GM18502 (cell line): ENCODE results near the gene CENPV.
"Not testable (repeated sequence)": the region's sequence is repeated elsewhere in the genome, so short reads cannot be mapped to it uniquely, and the experiment has no call there.

ENCODE experiments used
- ATAC-seq: cut with Tn5 transposase; IDR thresholded peaks from one replicate; pipeline ENCODE4 v1.9.1; 2021; ENCODE audit warnings: mild to moderate bottlenecking; ENCODE audit not compliant: unreplicated experiment, poor library complexity

CENPV gene

DNA sequence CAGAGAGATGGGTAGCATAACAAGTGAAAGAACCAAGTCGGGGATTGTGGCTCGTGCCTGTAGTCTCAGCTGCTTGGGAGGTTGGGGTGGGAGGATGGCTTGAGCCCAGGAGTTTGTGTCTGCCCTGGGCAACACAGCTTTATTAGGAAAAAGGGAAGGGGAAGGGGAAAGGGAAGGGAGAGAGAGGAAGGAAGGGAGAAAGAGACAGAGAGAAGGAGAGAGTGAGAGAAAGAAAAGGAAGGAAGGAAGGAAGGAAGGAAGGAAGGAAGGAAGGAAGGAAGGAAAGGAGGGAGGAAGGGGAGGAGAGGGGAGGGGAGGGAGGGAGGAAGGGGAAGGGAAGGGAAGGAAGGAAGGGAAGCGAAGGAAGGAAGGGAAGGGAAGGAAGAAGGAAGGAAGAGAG is 33.3 kb downstream of the CENPV start:
- no peak for ATAC-seq

DNA sequence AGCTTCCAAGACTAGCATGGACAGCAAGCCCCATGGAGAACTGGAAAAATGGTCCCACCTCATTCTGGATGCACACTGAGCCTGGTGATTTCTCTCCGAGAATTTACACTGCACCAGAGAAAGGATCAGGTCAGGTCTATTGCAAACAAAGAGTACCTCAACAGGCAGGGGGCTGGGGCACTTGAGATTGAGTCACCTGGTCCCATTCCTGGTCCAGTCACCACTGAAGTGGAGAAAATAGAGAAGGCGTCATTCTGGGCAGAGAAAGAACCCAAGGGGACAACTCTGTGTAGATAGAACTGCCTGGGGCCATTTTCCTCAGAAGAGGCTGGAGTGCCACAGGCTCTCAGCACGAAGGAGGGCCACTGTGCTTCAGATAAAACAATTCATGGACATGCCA is 38.4 kb downstream of the CENPV start:
- no peak for ATAC-seq

DNA sequence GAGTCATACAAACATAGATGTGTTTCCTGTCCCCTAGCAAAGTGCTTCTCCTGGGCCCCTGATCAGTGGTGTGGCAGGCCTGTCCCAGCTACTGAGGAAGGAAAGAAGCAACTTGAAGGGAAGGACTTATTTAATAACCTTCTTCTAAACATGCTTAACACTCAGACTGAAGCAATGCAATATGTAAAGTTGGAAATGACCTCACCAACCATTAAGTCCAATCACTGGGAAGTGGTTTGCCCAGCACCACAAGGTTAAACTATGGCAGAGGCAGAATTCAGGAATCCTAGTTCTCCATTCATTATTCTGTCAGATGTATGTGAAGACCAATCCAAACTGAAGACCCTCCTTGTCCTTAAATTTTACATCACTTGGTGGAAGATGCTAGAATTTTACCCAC is 39.1 kb downstream of the CENPV start:
- no peak for ATAC-seq

DNA sequence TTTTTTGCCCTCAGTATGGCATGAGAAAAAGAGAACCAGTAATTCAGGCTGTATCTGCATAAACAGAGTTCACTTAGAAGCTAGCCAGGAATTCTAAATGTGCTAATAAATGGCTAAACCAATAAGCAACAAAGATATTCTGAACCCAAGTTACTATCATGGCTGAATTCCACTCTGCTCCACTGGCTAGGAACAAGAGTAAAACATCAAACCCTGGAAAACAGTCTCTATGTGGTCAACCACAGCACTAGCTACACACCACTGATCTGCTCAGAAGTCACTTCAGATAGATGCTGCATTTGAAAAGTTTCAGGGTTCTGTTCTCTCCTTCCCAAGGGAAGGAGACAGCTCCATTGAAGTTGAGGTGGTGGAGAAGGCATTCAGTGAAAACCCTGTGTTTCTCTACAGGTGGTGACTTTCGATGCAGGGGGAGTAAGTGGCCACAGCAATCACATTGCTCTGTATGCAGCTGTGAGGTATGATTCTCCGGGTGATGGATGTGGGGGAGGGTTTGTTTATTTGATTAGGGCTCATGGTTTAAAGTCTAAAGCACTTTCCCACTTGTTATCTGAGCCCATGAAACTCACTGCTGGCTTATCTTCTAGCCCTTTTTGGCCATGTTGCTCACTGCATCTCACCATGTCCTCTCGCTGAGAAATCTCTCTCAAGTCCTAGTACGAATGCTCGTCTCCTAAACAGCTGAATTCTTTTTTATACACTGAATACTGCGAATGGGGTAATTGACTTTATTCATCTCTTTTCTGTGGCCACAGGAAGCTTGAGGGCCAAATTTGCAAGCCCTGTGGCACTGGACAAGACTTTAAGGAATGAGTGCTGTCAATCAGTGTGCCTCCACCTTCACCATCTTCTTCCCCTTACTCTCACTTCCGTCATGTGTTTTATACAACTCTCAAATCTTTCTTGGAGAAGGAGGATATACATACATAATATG is 39.9 kb downstream of the CENPV start:
- no peak for ATAC-seq

DNA sequence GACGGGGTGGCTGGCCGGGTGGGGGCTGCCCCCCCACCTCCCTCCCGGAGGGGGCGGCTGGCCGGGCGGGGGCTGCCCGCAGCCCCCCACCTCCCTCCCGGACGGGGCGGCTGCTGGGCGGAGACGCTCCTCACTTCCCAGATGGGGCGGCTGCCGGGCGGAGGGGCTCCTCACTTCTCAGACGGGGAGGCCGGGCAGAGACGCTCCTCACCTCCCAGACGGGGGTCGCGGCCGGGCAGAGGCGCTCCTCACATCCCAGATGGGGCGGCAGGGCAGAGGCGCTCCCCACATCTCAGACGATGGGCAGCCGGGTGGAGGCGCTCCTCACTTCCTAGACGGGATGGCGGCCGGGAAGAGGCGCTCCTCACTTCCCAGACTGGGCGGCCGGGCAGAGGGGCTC is 41.2 kb downstream of the CENPV start:
- not testable (repeated sequence) for ATAC-seq

DNA sequence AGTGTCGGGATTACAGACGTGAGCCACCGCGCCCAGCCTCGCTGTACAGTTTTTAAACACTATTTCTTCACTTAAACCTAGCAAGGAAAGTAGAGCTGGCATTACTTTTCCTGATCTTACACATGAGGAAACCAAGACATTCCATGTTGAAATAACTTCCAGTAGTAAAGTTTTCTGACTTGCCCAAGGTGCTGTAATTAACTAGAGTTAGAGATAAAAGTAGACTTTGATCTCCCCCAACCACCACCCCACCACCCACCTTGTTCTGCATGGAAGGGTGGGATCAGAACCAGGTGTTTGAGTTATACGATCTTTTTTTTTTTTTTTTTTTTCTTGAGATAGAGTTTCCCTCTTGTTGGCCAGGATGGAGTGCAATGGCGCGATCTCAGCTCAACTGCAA is 47.1 kb downstream of the CENPV start:
- no peak for ATAC-seq

DNA sequence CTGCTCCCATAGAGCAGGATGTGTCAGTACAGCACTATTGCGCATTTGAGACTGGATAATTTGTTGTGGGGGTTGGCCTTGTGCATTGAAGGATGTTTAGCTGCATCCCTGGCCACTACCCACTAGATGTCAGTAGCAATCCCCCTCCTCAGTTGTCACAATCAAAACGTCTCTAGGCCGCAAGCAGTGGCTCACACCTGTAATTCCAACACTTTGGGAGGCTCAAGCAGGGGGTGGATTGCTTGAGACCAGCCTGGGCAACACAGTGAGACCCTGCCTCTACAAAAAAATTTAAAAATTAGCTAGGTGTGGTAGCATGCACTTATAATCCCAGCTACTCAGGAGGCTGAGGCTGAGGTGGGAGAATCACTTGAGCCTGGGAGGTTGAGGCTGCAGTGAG is 48.4 kb downstream of the CENPV start:
- no peak for ATAC-seq

DNA sequence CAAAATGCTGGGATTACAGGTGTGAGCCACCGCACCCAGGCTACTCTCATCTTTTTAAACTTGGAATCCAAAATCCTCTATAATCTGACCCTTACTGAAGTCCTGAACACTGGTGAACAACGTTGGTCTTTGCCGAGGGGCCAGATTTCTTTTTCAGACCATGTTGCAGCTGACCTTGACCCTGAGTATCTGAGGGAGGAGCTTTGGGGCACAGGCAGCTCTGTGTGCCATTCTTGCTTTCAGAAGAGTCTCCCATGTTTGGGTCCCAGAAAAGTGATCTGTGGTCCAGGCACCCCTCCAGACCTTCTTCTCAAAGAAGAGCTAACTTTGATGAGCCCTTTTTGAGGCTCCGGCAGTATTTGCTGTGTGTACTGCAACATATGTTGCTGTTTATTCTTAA is 50.4 kb downstream of the CENPV start:
- ATAC-seq, result no peak

DNA sequence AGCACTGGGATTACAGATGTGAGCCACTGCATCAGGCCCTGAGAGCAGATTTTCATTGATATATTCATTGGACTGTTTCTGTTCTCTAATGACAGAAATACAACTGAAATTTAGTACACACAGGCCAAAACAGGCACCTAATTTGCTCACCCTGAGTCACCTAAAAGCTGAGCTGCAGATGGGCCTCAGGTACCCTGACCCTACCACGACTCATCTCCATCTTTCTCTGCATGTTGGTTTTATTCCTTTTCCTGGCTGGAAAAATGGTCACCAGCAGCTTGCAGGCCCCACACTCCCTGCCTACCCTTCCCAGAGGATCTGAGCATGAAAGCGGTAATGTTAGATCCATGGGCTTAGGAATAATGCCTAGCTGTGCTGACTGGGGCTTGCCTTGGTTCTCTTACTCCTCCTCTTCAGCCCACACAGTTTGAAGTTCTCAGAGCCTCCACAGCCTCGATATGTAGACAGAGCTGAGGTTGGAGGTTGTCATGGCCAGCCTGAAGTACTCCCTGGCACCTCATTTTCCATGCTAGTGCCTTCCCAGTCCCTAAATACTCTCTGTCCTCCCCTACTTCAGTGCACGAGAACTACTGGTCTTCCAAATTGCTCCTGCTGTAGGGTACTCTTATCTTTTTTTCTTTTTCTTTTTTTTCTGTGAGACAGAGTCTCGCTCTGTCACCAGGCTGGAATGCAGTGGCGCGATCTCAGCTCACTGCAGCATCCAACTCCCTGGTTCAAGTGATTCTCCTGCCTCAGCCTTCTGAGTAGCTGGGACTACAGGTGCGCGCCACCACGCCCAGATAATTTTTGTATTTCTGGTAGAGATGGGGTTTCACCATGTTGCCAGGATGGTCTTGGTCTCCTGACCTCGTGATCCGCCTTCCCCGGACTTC is 51.1 kb downstream of the CENPV start:
- no peak for ATAC-seq

DNA sequence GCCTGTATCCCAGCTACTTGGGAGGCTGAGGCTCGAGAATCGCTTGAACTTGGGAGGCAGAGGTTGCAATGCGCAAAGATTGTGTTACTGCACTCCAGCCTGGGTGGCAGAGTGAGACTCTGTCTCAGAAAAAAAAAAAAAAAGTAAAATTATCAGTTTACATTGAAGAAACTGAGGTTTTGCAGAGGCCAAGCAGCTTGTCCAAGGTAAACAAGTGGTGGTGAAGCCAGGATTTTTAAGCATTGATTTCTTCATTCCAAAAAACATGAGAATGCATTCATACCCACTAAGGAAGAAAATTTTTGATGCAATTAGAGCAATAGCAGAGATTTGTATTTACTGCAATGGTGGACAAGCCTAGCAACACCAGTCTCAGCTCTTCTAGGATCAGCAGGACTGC is 52.7 kb downstream of the CENPV start:
- ATAC-seq, result no peak

DNA sequence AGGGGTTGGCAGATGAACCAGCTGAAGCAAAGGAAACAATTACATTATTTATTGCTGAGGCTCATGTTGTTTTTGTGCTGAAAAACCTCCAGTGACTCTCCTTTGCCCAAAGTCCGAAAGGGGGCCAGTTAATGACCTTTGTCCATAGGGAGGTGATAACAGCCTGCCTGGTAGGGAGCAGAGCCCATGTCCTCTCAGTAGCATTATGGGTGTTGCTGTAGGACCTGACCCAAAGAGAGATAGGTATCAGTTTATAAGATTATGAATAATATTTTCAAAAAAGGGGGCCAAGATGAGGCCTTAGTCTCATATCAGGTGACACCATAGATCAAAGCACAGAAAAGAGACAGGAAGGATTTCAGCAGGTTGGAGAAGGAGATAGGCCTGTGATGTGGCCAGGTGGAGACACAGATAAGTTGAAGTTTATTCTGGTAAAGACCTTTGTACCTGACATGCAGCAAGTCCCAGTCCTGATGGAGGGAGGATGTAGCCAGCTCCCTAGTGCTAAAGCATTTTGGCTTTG is 55.1 kb downstream of the CENPV start:
- ATAC-seq, result no peak

DNA sequence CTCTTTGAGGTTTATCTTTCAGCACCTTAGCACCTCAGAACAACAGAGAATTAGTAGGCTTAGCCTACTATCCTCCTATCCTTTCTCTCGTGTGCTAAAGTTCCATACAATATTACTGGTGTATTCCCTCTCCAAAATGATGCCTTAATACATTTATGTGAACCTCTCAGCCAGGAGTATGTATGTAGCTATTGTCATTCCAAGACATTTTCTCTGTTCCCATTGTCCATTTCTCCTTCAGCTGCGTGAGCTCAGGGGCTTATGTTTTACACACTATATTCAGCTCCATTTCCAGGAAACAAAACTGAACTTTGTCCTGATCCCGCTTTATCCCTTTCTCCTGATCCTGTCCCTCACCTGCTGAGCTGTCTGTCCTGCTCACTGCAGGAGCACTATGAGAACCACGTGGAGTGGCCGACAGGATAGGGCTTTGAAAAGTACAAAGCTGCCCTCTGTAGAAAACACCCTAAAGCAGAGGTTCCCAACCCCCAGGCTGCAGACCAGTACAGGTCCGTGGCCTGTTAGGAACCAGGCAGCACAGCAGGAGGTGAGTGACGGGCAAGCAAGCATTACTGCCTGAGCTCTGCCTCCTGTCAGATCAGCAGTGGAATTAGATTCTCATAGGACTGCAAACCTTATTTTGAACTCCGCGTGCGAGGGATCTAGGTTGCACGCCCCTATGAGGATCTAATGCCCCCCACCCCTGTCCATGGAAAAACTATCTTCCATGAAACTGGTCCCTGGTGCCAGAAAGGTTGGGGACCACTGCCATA is 55.7 kb downstream of the CENPV start:
- ATAC-seq, result no peak

DNA sequence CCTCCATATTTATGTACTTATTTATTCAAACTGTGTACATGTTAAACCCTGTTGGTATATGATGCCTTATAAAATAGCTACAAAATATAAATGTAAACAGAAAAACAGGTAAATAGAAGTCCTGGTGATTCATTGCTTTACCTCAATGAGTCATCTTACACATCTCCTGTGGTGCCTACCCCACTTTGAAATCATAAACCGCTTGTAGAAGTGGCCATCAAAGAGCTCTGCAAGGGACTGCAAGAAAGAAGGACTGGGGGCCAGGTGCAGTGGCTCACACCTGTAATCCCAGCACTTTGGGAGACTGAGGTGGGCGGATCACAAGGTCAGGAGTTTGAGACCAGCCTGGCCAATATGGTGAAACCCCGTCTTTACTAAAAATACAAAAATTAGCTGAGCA is 57.2 kb downstream of the CENPV start:
- not testable (repeated sequence) for ATAC-seq

DNA sequence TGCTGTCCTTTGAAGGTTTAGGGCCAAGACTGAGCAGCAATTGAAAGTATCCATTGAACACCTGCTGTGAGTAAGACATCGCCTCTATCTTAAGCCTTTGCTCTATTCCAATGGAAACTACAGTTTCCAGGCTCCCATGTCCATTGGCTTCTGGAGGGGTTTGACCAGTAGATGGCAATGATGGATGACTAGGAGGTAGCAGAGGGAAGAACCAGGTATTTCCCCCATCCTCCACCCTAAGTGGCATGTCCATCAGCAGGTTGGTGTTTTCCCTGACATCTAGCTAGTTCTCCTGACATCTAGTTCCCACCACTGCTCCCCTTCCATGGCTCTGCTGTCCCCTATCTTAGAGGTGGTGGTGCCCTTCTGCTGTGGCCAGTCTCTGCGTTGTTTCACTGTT is 58.7 kb downstream of the CENPV start:
- no peak for ATAC-seq

DNA sequence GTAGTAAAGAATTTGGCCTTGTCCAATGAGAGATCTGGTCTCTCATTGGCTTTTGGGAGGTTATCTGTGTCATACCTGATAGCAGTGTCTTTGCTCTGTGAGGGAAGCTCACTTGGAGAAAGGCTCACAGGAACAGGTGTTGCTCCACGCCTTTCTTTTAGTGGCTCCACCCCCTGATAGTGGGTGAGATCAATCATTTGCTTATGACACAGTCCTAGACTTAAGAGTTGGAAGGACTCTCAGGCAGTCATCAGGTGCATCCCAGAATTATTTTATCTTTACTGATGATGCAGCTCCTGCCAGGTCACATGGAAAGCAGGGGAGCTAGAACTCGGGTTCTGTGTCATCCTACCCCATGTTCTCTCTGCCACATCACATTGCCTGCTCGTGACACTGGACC is 59.3 kb downstream of the CENPV start:
- ATAC-seq, result no peak
